Neural cell (in vitro differentiated cells): Measurements from ENCODE around the gene ABHD17A.

Source experiments
- EP300 ChIP-seq: fragments of 450-650 bp; conservative IDR thresholded peaks from 2 replicates; pipeline ENCODE4 v1.6.1; 2014; ENCODE audit warnings: antibody characterized with exemption, mild to moderate bottlenecking, moderate library complexity; ENCODE audit not compliant: poor library complexity, severe bottlenecking
- EZH2 ChIP-seq: fragments of 200-600, 300-800 bp; shearing (Covaris generic), sonication (generic); IDR thresholded peaks from 2 replicates; pipeline ENCODE4 v1.6.1; 2014; ENCODE audit warnings: antibody characterized with exemption, low read length, borderline replicate concordance, mild to moderate bottlenecking; ENCODE audit not compliant: insufficient read depth, poor library complexity, severe bottlenecking
- POLR2AphosphoS5 ChIP-seq: IDR thresholded peaks from 2 replicates; pipeline ENCODE4 v1.6.1; 2012
- TAF1 ChIP-seq: IDR thresholded peaks from 2 replicates; pipeline ENCODE4 v1.6.1; 2012; ENCODE audit warnings: low read depth
- TF ChIP-seq, protein P1 (sequence below): fragments of 450-650 bp; IDR thresholded peaks from 2 replicates; pipeline ENCODE4 v1.5.1; 2014; ENCODE audit warnings: antibody characterized with exemption, mild to moderate bottlenecking, moderate library complexity; ENCODE audit not compliant: poor library complexity, severe bottlenecking
- TF ChIP-seq, protein P2 (sequence below): IDR thresholded peaks from 2 replicates; pipeline ENCODE4 v1.6.1; 2012; ENCODE audit warnings: borderline replicate concordance

DNA sequence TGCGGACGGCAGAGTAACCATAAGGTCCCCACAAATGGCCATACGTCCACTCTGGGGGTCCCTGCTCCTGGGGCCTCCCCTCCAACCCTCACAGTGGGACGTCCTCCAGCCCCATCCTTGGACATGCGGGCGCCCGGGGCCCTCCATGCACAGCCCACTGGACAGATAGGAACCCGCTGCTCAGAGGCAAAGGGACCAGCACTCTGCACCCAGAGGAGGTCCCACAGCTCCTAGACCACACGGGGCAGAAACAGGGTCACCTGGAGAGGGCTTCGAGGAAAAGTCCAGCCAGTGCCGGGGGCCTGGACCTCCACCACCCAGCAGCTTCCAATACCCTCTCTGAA lies 48.1 kb downstream of the ABHD17A start:
- TF ChIP-seq, protein P1, sequence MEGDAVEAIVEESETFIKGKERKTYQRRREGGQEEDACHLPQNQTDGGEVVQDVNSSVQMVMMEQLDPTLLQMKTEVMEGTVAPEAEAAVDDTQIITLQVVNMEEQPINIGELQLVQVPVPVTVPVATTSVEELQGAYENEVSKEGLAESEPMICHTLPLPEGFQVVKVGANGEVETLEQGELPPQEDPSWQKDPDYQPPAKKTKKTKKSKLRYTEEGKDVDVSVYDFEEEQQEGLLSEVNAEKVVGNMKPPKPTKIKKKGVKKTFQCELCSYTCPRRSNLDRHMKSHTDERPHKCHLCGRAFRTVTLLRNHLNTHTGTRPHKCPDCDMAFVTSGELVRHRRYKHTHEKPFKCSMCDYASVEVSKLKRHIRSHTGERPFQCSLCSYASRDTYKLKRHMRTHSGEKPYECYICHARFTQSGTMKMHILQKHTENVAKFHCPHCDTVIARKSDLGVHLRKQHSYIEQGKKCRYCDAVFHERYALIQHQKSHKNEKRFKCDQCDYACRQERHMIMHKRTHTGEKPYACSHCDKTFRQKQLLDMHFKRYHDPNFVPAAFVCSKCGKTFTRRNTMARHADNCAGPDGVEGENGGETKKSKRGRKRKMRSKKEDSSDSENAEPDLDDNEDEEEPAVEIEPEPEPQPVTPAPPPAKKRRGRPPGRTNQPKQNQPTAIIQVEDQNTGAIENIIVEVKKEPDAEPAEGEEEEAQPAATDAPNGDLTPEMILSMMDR: no peak
- no peak for TF ChIP-seq EP300
- TF ChIP-seq, protein P2, sequence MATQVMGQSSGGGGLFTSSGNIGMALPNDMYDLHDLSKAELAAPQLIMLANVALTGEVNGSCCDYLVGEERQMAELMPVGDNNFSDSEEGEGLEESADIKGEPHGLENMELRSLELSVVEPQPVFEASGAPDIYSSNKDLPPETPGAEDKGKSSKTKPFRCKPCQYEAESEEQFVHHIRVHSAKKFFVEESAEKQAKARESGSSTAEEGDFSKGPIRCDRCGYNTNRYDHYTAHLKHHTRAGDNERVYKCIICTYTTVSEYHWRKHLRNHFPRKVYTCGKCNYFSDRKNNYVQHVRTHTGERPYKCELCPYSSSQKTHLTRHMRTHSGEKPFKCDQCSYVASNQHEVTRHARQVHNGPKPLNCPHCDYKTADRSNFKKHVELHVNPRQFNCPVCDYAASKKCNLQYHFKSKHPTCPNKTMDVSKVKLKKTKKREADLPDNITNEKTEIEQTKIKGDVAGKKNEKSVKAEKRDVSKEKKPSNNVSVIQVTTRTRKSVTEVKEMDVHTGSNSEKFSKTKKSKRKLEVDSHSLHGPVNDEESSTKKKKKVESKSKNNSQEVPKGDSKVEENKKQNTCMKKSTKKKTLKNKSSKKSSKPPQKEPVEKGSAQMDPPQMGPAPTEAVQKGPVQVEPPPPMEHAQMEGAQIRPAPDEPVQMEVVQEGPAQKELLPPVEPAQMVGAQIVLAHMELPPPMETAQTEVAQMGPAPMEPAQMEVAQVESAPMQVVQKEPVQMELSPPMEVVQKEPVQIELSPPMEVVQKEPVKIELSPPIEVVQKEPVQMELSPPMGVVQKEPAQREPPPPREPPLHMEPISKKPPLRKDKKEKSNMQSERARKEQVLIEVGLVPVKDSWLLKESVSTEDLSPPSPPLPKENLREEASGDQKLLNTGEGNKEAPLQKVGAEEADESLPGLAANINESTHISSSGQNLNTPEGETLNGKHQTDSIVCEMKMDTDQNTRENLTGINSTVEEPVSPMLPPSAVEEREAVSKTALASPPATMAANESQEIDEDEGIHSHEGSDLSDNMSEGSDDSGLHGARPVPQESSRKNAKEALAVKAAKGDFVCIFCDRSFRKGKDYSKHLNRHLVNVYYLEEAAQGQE: no peak
- no peak for TF ChIP-seq POLR2AphosphoS5
- TF ChIP-seq EZH2: no peak
- TF ChIP-seq TAF1: no peak
